Transverse colon (tissue), 3 donors: Measurements from ENCODE around the gene SRMS.

Source experiments
- EP300 ChIP-seq: sonication (generic); formaldehyde crosslinking; IDR thresholded peaks from one replicate; pipeline ENCODE4 v1.6.1; 2017; ENCODE audit warnings: antibody characterized with exemption, low read depth
- POLR2AphosphoS5 ChIP-seq, 3 donors: sonication (generic); formaldehyde crosslinking; IDR thresholded peaks; one replicate each; pipeline ENCODE4 v1.6.1; 2016; ENCODE audit warnings: antibody characterized with exemption in 3 of 3

DNA sequence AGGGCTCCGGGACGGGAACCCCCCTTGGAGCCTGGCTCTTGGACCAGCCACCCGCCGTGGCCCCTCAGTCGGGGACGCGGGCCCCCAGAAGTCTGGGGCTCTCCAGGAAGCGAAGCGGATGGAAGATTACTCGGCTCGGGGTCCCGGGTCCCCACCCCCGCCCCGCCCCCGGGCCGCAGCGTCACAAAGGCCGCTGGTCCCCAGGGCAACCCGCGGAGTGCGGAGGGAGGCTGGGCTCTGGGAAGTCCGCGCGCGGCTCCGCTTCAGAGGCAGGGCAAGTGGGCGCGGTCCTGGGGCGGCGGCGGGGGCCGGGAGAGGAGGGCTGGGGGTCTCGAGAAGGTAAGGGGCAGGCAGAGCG lies 6.4 kb upstream of the SRMS start, which contains the start of gene FNDC11:
- no peak for TF ChIP-seq POLR2AphosphoS5 (IDR thresholded peaks at IDR 0.05)
- TF ChIP-seq EP300 = no peak
